HG02623 (cell line): ENCODE data around the gene PLAC9.

ENCODE experiments used
- ATAC-seq: cut with Tn5 transposase; IDR thresholded peaks from one replicate; pipeline ENCODE4 v1.9.1; 2021; ENCODE audit warnings: moderate library complexity; ENCODE audit not compliant: unreplicated experiment

Gene PLAC9

DNA sequence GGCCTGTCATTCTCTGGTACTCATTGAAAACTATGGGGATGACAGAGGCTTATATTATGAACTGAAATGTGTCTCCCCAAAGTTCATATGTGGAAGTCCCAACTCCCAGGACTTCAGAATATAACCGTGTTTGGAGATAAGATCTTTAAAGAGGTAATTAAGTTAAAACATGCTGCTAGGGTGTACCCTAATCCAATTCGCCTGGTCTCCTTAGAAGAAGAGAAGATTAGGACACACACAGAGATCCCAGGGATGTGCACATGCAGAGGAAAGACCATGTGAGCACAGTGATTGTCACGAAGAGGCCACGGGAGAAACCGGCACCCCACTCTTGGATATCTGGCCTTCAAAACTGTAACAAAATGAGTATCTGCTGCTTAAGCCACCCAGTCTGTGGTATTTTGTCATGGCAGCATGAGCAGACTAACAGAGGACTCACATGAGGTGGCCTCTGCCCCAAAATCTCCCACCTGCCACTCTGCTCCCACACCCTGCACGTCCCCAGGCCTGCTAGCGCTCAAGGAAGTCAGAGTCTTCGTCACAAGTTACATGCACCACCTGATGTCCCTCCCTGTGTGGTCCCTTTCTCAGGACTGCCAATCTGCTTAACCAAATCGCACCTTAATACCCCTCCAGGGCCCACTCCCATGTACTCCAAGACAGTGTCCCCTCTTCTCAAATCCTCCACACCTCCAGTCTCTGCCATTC is 26.8 kb downstream of the PLAC9 start:
- no peak for ATAC-seq

DNA sequence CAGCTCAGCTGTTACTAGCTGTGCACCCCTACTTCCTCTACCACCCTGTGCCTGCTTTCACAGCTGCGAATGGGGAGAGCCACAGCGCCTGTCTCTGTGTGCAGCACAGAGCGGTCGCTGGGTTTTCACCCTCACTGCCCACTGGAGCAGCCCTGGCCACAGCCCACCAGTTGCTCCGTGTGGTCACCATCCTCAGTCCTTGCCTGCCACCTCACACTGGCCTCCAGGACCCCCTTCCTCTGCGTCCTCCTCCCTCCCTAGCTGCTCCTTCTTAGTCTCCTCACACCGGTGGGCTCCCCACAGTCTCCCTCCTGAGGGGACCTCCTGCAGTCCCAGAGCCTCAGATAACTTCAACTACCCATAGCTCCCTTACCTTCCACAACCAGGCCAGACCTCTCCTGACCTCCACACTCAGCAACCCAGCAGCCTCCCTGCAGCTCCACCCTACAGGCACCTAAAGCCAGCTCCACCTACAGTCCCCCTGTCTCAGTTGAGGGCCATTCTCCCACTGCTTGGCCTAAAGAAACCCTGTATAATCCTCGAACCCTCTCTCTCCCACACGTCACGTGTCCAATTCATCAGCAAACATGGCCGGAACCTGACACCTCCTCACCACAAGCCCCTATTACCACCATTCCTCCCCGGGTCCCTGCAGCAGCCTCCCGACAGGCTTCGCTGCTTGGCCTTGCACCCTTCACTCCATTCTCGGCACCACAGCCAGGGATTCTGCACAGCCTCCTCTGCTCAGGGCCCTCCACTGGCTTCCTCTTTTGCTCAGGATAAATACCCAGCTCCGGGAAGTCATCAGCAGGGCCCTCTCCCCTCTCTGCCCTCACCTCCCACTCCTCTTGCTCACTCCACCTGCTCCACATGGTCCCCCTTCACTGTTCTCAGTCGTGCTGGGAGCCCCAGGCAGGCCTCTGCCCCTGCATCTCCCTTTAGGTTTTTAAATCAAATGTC is 28.1 kb downstream of the PLAC9 start:
- ATAC-seq: no peak

- no peak for ATAC-seq
Observed at GRCh38 chr10:80161321-80162083, 29.0 kb downstream of the PLAC9 start.

DNA sequence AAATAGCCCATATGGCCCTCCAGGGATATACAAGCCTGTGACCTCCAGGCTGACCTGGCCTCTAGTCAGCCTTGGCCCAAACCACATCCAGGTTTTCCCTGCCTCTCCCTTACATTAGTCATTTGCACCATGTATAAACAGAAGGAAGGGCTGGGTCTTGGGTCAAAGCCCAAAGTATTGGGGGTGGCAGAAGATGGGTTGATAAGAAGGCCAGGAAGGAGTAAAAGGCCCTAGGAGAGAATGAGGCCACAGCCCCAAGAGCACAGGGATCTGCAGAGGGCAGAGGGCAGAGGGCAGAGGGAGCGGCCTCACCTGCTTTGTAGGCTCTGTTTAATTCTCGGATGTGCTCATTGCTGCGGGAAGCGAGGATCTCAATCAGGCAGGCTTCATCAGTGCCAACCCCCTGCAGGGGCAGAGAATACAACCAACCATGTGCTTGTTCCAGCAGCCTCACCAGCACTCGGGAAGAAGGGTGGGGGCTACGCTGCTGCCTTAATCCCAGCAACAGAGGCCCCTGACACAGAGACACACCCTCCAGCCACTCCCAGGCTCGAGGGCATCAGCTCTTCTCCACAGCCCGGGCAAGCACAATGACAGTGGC is 31.3 kb downstream of the PLAC9 start:
- no peak for ATAC-seq

- ATAC-seq: no peak
Observed at GRCh38 chr10:80164596-80164995, 32.1 kb downstream of the PLAC9 start.

GRCh38 chr10:80165173-80165572 is 32.6 kb downstream of the PLAC9 start:
- ATAC-seq: no peak

DNA sequence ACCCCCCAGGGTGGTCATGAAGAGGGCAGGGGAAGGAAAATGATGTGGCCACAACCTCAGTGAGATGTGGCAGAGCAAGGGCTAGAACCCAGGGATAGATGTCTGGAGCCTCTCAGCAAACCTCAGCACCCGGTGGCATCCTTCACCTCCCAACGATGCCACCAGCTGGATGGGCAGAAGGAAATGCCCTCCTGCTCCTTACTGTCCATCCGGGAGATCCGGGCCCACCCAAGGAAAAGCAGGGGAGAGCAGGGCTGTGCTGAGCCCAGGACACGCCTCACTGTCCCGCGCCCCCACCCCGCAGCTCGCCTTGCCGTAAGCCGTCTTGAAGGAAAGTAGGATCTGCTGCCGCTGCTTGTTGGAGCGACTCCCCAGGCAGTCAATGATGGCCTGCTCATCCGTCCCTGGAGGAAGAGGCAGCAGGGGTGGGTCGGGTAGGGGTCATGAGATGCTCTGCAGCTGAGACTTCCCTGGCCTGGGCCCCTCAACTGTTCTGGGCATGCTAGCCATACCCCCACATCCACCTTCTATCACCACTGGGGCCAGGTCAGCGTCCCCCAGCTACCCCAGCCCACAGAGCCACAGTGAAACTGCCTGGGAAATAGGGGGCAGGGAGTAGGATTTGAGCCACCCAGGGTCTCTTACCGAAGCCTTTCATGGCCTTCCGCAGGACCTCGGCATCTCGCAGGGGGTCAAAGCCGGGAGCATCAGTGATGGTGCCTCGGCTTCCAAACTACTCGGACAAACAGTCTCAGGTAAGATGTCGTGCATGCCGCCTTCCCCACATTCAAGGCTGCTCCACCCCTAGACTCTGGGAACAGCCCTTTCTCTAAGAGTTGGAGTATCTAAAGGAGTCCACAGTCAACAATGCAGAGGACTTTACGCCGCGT is 34.3 kb downstream of the PLAC9 start:
- no peak for ATAC-seq

- ATAC-seq: no peak
Observed at GRCh38 chr10:80167471-80168161, 35.1 kb downstream of the PLAC9 start.

DNA sequence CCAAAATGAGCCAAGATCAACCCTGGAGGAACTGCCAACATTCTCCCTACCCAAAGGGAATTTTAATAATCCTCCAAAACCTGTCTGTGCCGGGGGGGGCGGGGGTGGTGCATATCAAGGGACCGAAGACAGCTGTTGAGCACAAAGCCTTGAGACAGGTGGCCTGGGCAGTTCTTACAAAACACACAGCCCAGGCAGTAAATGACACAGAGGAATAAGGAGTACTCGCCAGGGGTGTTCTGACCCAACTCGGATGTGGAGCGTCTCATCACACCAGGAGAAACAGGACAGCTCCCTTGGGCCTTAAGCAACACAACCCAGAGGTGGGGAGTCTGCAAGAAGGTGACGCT is 35.6 kb downstream of the PLAC9 start:
- ATAC-seq: no peak

DNA sequence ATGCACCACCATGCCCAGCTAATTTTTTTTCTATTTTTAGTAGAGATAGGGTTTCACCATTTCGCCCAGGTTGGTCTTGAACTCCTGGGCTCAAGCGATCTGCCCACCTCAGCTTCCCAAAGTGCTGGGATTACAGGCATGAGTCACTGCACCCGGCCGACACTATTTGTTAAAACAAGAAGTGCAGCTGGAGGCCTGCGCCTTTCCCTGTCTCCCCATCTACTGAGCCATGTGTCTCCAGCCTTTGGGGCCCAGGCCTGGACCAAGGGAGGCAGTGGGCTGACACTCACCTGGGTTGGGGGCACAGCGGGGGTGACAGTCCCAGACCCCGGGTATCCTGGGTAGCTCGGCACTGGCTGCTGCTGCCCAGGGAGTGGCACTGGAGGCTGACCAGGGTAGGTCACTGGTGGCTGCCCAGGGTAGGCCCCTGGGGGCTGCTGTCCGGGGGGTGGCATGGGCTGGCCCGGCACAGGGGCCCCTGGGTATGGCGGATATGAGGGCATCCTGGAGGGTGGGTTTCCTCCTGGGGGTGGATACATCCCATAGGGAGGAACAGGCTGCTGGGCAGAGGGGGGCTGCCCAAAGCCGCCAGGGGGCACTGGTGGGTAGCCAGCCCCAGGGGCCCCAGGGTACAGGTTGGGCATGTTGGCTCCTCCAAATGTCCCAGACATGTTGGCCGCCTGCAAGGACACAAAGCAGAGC is 36.3 kb downstream of the PLAC9 start:
- no peak for ATAC-seq

- ATAC-seq: no peak
Observed at GRCh38 chr10:80170026-80170425, 37.5 kb downstream of the PLAC9 start.

DNA sequence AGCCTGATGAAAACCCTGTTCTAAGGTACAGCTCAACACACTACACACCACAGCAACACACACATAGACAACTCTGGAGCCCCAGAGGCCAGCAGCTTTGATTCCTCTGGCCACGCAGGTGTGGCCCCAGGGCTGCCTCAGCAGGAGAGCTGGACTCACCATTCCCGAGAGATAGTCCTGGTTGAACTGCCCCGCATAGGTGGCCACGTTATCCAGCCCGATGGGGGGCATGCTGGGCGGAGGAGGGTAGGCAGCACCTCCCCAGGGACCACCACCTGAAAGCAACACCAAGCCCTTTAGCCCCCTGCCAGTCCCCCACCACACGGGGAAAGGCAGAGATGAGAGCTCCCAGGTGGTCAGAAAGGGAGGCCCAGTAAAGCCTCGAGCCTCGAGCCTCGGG is 38.1 kb downstream of the PLAC9 start:
- no peak for ATAC-seq

GRCh38 chr10:80171248-80171660 is 38.7 kb downstream of the PLAC9 start:
- ATAC-seq: no peak

DNA sequence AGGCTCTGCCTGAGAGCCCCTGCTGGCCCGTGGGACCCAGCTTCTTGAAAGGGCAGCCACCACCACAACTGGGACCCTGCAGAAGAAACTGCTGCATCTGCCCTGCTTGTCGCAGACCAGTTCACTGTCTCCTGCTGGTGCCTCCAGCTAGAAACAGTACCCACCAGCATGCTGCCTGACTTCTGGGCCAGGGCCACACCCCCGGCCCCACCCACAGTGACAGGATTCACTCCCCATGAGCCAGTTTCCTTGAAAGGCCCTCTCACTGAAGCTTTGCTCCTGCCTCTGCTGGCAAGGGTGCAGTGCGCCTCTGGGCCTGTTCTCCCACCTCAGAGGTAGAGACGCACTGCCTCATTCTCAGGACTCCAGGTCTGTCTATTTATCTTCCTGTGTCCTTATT is 40.4 kb downstream of the PLAC9 start:
- ATAC-seq: no peak

DNA sequence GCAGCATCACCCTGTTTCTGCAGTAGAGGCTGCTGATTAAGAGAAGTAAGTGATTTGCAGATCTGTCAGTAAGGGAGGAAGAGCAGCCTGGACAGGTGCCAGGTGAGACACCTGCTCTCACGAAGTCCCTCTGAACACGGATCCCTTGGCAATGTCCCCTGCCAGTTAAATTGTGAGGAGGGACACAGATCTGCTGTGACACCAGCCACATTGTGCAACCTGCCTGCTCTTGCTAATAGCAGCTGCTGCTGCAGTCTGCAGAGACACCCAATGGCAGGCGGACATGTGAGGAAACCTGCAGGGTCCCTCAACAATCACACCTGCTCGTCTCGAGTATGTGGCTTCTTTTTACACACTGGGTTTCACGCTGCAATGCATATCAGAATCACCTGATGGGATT is 40.9 kb downstream of the PLAC9 start:
- no peak for ATAC-seq

- ATAC-seq: no peak
Observed at GRCh38 chr10:80174641-80175395, 42.3 kb downstream of the PLAC9 start.

GRCh38 chr10:80176526-80176925 is 44.0 kb downstream of the PLAC9 start:
- no peak for ATAC-seq
